ENCODE measurements around the gene HIPK1. TPM values are rescaled to one million over a fixed set of nuclear protein-coding genes. Genes with fewer than 3 reads are reported as not detected.

The HIPK1 gene
- total RNA-seq, 1 experiment from 2014 or later, result 41.5 TPM

- Histone ChIP-seq H3K9me3 (ENCODE audit: control insufficient read depth, insufficient read depth, low read depth, low read length) (no peaks in the 10 kb centered on the region), H3K27ac (ENCODE audit: low read length) (no peak within 1 kb of the TSS), H3K27me3 (ENCODE audit: control insufficient read depth, insufficient read depth, low read length) (no peaks in the 10 kb centered on the region), H3K4me1 (ENCODE audit: control insufficient read depth, insufficient read depth, low read length) (no peaks in the 10 kb centered on the region), H3K36me3 (ENCODE audit: control insufficient read depth, insufficient read depth, low read length) (no peaks in the 10 kb centered on the region), H3K4me3 (ENCODE audit: low read depth in 2 of 2, low read length in 2 of 2) (no peak within 1 kb of the TSS)
- ATAC-seq, result no peak
- TF ChIP-seq TCF7L2 (IDR thresholded peaks at IDR 0.05; ENCODE audit: low read depth, low read length), result no peak
- no peak for TF ChIP-seq SIN3A (IDR thresholded peaks at IDR 0.05; ENCODE audit: borderline replicate concordance, insufficient read depth, low read depth, low read length)
- TF ChIP-seq, protein P1, sequence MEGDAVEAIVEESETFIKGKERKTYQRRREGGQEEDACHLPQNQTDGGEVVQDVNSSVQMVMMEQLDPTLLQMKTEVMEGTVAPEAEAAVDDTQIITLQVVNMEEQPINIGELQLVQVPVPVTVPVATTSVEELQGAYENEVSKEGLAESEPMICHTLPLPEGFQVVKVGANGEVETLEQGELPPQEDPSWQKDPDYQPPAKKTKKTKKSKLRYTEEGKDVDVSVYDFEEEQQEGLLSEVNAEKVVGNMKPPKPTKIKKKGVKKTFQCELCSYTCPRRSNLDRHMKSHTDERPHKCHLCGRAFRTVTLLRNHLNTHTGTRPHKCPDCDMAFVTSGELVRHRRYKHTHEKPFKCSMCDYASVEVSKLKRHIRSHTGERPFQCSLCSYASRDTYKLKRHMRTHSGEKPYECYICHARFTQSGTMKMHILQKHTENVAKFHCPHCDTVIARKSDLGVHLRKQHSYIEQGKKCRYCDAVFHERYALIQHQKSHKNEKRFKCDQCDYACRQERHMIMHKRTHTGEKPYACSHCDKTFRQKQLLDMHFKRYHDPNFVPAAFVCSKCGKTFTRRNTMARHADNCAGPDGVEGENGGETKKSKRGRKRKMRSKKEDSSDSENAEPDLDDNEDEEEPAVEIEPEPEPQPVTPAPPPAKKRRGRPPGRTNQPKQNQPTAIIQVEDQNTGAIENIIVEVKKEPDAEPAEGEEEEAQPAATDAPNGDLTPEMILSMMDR (IDR thresholded peaks at IDR 0.05), result no peak
- TF ChIP-seq POLR2AphosphoS5 (IDR thresholded peaks at IDR 0.05; ENCODE audit: low read depth, low read length), result no peak
- TF ChIP-seq, protein P2, sequence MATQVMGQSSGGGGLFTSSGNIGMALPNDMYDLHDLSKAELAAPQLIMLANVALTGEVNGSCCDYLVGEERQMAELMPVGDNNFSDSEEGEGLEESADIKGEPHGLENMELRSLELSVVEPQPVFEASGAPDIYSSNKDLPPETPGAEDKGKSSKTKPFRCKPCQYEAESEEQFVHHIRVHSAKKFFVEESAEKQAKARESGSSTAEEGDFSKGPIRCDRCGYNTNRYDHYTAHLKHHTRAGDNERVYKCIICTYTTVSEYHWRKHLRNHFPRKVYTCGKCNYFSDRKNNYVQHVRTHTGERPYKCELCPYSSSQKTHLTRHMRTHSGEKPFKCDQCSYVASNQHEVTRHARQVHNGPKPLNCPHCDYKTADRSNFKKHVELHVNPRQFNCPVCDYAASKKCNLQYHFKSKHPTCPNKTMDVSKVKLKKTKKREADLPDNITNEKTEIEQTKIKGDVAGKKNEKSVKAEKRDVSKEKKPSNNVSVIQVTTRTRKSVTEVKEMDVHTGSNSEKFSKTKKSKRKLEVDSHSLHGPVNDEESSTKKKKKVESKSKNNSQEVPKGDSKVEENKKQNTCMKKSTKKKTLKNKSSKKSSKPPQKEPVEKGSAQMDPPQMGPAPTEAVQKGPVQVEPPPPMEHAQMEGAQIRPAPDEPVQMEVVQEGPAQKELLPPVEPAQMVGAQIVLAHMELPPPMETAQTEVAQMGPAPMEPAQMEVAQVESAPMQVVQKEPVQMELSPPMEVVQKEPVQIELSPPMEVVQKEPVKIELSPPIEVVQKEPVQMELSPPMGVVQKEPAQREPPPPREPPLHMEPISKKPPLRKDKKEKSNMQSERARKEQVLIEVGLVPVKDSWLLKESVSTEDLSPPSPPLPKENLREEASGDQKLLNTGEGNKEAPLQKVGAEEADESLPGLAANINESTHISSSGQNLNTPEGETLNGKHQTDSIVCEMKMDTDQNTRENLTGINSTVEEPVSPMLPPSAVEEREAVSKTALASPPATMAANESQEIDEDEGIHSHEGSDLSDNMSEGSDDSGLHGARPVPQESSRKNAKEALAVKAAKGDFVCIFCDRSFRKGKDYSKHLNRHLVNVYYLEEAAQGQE (IDR thresholded peaks at IDR 0.05; ENCODE audit: insufficient read depth in 1 of 2, low read depth in 2 of 2, low read length in 1 of 2), result no peak
- ChIA-PET POLR2A (no interaction called here), CTCF (no interaction called here)
- intact Hi-C loops (cut with micrococcal nuclease; ENCODE audit: unreplicated experiment) (no loop called here), in situ Hi-C loops (cut with HindIII; ENCODE audit: low pct_unique_long_range_greater_than_20kb, low sequenced_read_pairs) (no loop called here)
- DNase-seq (ENCODE audit: low read depth, low spot score), result no peak
- BruUV-seq (replicated peaks), result no TSS peak
Measured at GRCh38 chr1:113887402-113888175, 41.5 kb upstream of the HIPK1 start, which contains the start of gene BCL2L15. TSS of gene BCL2L15 (minus strand) at chr1:113887581. CDS start at chr1:113887375, 206 bp downstream.

GRCh38 chr1:113890816-113891215 lies 38.3 kb upstream of the HIPK1 start:
- Histone ChIP-seq H3K27me3 (ENCODE audit: control insufficient read depth, insufficient read depth, low read length) (no peaks in the 10 kb centered on the region), H3K9me3 (ENCODE audit: control insufficient read depth, insufficient read depth, low read depth, low read length) (no peaks in the 10 kb centered on the region), H3K27ac (ENCODE audit: low read length) (no peak overlapping the region), H3K4me1 (ENCODE audit: control insufficient read depth, insufficient read depth, low read length) (no peaks in the 10 kb centered on the region), H3K36me3 (ENCODE audit: control insufficient read depth, insufficient read depth, low read length) (no peaks in the 10 kb centered on the region), H3K4me3 (ENCODE audit: low read depth in 2 of 2, low read length in 2 of 2) (no peak overlapping the region)
- DNase-seq (ENCODE audit: low read depth, low spot score) (no peak), ATAC-seq (no peak)
- no peak for TF ChIP-seq POLR2AphosphoS5 (IDR thresholded peaks at IDR 0.05; ENCODE audit: low read depth, low read length)
- no peak for TF ChIP-seq TCF7L2 (IDR thresholded peaks at IDR 0.05; ENCODE audit: low read depth, low read length)
- TF ChIP-seq, protein P2 (IDR thresholded peaks at IDR 0.05; ENCODE audit: insufficient read depth in 1 of 2, low read depth in 2 of 2, low read length in 1 of 2), result no peak
- TF ChIP-seq SIN3A (IDR thresholded peaks at IDR 0.05; ENCODE audit: borderline replicate concordance, insufficient read depth, low read depth, low read length), result no peak
- TF ChIP-seq, protein P1 (IDR thresholded peaks at IDR 0.05), result no peak
- ChIA-PET CTCF (no interaction called here), POLR2A (no interaction called here)
- no TSS peak for BruUV-seq (replicated peaks)
- in situ Hi-C loops (cut with HindIII; ENCODE audit: low pct_unique_long_range_greater_than_20kb, low sequenced_read_pairs) (no loop called here), intact Hi-C loops (cut with micrococcal nuclease; ENCODE audit: unreplicated experiment) (no loop called here)

All from Panc1 (cell line).